ENCODE data around the gene FAM236C.
"Not testable (repeated sequence)": the region's sequence is repeated elsewhere in the genome, so short reads cannot be mapped to it uniquely, and the experiment has no call there.

GRCh38 chrX:72942272-72942671, 29.9 kb downstream of the FAM236C start:
- not testable (repeated sequence) for TF ChIP-seq CTCF, POLR2A (IDR thresholded peaks at IDR 0.05)
